ENCODE measurements around the gene ENOPH1.

GRCh38 chr4:82380831-82381230, 49.6 kb upstream of the ENOPH1 start:
- no peak for TF ChIP-seq GLIS1 (tag by site-specific recombination; IDR thresholded peaks at IDR 0.05)
- no peak for TF ChIP-seq ZNF274 (IDR thresholded peaks at IDR 0.05; ENCODE audit: low read length)
- no peak for TF ChIP-seq ZNF274 (tag by site-specific recombination; IDR thresholded peaks at IDR 0.05; ENCODE audit: borderline replicate concordance)
- TF ChIP-seq, protein P1, sequence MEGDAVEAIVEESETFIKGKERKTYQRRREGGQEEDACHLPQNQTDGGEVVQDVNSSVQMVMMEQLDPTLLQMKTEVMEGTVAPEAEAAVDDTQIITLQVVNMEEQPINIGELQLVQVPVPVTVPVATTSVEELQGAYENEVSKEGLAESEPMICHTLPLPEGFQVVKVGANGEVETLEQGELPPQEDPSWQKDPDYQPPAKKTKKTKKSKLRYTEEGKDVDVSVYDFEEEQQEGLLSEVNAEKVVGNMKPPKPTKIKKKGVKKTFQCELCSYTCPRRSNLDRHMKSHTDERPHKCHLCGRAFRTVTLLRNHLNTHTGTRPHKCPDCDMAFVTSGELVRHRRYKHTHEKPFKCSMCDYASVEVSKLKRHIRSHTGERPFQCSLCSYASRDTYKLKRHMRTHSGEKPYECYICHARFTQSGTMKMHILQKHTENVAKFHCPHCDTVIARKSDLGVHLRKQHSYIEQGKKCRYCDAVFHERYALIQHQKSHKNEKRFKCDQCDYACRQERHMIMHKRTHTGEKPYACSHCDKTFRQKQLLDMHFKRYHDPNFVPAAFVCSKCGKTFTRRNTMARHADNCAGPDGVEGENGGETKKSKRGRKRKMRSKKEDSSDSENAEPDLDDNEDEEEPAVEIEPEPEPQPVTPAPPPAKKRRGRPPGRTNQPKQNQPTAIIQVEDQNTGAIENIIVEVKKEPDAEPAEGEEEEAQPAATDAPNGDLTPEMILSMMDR (tag by site-specific recombination; IDR thresholded peaks at IDR 0.05), result no peak
- TF ChIP-seq ZBTB6 (tag by site-specific recombination; IDR thresholded peaks at IDR 0.05), result no peak

Measured in HEK293 (cell line).